HUES6 (cell line): ENCODE results near the gene SMARCA1.

Experiments
- H3K27ac ChIP-seq: 2 replicates; pipeline ENCODE4 v1.7.0; 2013; ENCODE audit warnings: low read depth, mild to moderate bottlenecking, low read length, inconsistent platforms
- H3K27me3 ChIP-seq: 2 replicates; pipeline ENCODE4 v1.6.1; 2013; ENCODE audit warnings: low read length; ENCODE audit not compliant: control insufficient read depth, insufficient read depth
- H3K36me3 ChIP-seq: 2 replicates; pipeline ENCODE4 v1.6.1; 2013; ENCODE audit warnings: low read length; ENCODE audit not compliant: control insufficient read depth, insufficient read depth
- H3K4me1 ChIP-seq: 2 replicates; pipeline ENCODE4 v1.6.1; 2013; ENCODE audit warnings: low read length; ENCODE audit not compliant: control insufficient read depth, insufficient read depth
- H3K4me3 ChIP-seq: 2 replicates; pipeline ENCODE4 v1.5.1; 2013; ENCODE audit warnings: low read depth, low read length
- H3K9ac ChIP-seq: one replicate; pipeline ENCODE4 v1.6.1; 2013; ENCODE audit warnings: mild to moderate bottlenecking, low read length
- H3K9me3 ChIP-seq: 2 replicates; pipeline ENCODE4 v1.6.1; 2013; ENCODE audit warnings: low read depth, low read length; ENCODE audit not compliant: control insufficient read depth, insufficient read depth

The SMARCA1 gene

GRCh38 chrX:129525896-129526295 lies 2.6 kb upstream of the SMARCA1 start:
- Histone ChIP-seq H3K27me3 (peaks cover 8% of the 10 kb centered on the region; the same call in 1 of the 2 replicates), H3K27ac (no peak overlapping the region), H3K4me1 (no peaks in the 10 kb centered on the region; the same call in 1 of the 2 replicates), H3K4me3 (no peak overlapping the region), H3K9me3 (no peaks in the 10 kb centered on the region), H3K9ac (no peak overlapping the region), H3K36me3 (no peaks in the 10 kb centered on the region)

- H3K27ac ChIP-seq = no peak overlapping the region
- no peaks in the 10 kb centered on the region for H3K36me3 ChIP-seq
- peaks cover 8% of the 10 kb centered on the region; the same call in 1 of the 2 replicates for H3K27me3 ChIP-seq
- H3K4me3 ChIP-seq = no peak overlapping the region
- no peaks in the 10 kb centered on the region for H3K9me3 ChIP-seq
- no peak overlapping the region for H3K9ac ChIP-seq
- H3K4me1 ChIP-seq = no peaks in the 10 kb centered on the region; the same call in 1 of the 2 replicates
Measured at GRCh38 chrX:129525162-129525561, 1.9 kb upstream of the SMARCA1 start.

GRCh38 chrX:129524250-129524850 lies 1.1 kb upstream of the SMARCA1 start:
- Histone ChIP-seq H3K9me3 (no peaks in the 10 kb centered on the region), H3K9ac (peak overlapping the region; percentile 90), H3K4me3 (peak overlapping the region; percentile 100), H3K27ac (no peak overlapping the region), H3K27me3 (peaks cover 5% of the 10 kb centered on the region; the same call in 1 of the 2 replicates), H3K4me1 (no peaks in the 10 kb centered on the region; the same call in 1 of the 2 replicates), H3K36me3 (no peaks in the 10 kb centered on the region)

DNA sequence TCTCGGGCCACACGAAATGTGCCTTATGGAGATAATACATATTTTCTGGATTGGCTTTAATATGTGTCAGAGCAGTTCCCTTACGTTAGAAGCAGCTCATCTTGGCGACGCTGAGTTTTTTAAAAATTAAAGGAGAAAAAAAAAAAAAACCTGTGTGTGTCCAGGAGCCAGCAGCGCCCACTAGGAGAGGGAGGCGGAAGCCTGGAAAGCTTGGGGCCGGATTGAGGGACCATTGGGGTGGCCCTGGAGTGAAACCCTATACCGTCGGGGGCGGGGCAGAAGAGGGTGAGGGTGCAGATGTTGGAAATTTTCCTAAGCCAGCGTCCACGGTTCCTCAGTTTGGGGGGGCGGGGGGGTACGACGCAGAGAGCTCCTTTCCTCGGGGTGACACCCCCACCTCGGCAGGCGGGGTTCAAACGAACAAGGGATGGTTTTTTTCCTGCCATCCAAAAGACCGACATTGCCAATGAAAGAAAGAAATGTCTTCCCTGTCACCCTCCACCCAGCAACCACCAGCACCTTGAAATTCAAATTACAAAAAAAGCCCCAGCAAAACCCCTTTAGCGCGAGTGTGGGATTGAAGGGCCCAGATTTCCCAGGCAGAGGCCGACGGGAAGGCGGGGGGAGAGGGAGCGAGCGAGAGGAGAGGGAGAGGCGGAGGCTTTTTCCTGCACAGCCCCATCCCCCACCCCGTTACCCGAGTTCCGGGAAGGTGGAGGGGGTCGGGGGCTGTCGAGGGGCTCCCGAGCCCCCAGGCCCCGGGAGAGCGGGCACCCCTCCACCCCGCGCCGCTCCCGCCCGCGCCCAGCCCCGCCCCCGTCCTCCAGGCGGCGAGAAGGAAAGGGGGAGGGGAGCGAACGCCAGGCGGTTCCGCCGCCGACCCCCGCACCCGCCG lies 859 bp downstream of the SMARCA1 start:
- no peaks in the 10 kb centered on the region for H3K9me3 ChIP-seq
- H3K4me3 ChIP-seq = peak overlapping the region; percentile 100
- peak overlapping the region; percentile 97 for H3K27ac ChIP-seq
- H3K4me1 ChIP-seq = no peaks in the 10 kb centered on the region; the same call in 1 of the 2 replicates
- H3K27me3 ChIP-seq = peaks cover 5% of the 10 kb centered on the region; the same call in 1 of the 2 replicates
- H3K9ac ChIP-seq = peak overlapping the region; percentile 96
- no peaks in the 10 kb centered on the region for H3K36me3 ChIP-seq

GRCh38 chrX:129520151-129520550 lies 3.1 kb downstream of the SMARCA1 start:
- peaks cover 15% of the 10 kb centered on the region for H3K36me3 ChIP-seq
- H3K9ac ChIP-seq = no peak overlapping the region
- H3K27me3 ChIP-seq = peaks cover 5% of the 10 kb centered on the region; the same call in 1 of the 2 replicates
- no peak overlapping the region for H3K4me3 ChIP-seq
- H3K27ac ChIP-seq = no peak overlapping the region
- H3K9me3 ChIP-seq = no peaks in the 10 kb centered on the region
- H3K4me1 ChIP-seq = no peaks in the 10 kb centered on the region; the same call in 1 of the 2 replicates

DNA sequence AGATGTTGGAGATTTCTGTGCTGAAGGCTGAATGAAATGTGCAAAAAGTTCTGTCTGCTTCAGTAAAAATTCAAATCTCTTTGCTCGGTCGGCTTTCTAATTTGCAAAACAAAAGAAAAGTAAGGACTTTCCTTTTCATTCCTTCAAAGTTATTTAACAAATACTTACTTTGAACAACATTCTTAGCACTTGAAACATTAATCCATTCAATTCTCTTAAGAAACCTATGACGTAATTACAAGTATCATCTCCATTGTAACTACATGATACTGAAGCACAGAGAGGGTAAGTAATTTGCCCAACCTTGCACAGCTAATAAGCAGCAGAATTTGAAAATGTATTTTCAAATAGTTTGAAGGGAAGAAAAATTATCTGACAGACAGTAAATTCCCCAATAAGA lies 6.9 kb downstream of the SMARCA1 start:
- peaks cover 44% of the 10 kb centered on the region for H3K36me3 ChIP-seq
- H3K9ac ChIP-seq = no peak overlapping the region
- no peaks in the 10 kb centered on the region for H3K9me3 ChIP-seq
- no peak overlapping the region for H3K4me3 ChIP-seq
- no peaks in the 10 kb centered on the region; the same call in 1 of the 2 replicates for H3K27me3 ChIP-seq
- H3K4me1 ChIP-seq = no peaks in the 10 kb centered on the region
- H3K27ac ChIP-seq = no peak overlapping the region

GRCh38 chrX:129512409-129512808 lies 10.9 kb downstream of the SMARCA1 start:
- Histone ChIP-seq H3K4me1 (no peaks in the 10 kb centered on the region), H3K27ac (no peak overlapping the region), H3K27me3 (no peaks in the 10 kb centered on the region; the same call in 1 of the 2 replicates), H3K9ac (no peak overlapping the region), H3K4me3 (no peak overlapping the region), H3K9me3 (no peaks in the 10 kb centered on the region), H3K36me3 (peaks cover 80% of the 10 kb centered on the region)

- Histone ChIP-seq H3K4me3 (no peak overlapping the region), H3K9ac (no peak overlapping the region), H3K36me3 (peaks cover 87% of the 10 kb centered on the region), H3K27ac (no peak overlapping the region), H3K4me1 (no peaks in the 10 kb centered on the region), H3K27me3 (no peaks in the 10 kb centered on the region; the same call in 1 of the 2 replicates), H3K9me3 (no peaks in the 10 kb centered on the region)
Measured at GRCh38 chrX:129511689-129512088, 11.6 kb downstream of the SMARCA1 start.

GRCh38 chrX:129510331-129510730 lies 13.0 kb downstream of the SMARCA1 start:
- H3K4me3 ChIP-seq = no peak overlapping the region
- H3K36me3 ChIP-seq = peaks cover 87% of the 10 kb centered on the region
- H3K9ac ChIP-seq = no peak overlapping the region
- no peaks in the 10 kb centered on the region for H3K4me1 ChIP-seq
- no peaks in the 10 kb centered on the region for H3K27me3 ChIP-seq
- H3K9me3 ChIP-seq = no peaks in the 10 kb centered on the region
- no peak overlapping the region for H3K27ac ChIP-seq

DNA sequence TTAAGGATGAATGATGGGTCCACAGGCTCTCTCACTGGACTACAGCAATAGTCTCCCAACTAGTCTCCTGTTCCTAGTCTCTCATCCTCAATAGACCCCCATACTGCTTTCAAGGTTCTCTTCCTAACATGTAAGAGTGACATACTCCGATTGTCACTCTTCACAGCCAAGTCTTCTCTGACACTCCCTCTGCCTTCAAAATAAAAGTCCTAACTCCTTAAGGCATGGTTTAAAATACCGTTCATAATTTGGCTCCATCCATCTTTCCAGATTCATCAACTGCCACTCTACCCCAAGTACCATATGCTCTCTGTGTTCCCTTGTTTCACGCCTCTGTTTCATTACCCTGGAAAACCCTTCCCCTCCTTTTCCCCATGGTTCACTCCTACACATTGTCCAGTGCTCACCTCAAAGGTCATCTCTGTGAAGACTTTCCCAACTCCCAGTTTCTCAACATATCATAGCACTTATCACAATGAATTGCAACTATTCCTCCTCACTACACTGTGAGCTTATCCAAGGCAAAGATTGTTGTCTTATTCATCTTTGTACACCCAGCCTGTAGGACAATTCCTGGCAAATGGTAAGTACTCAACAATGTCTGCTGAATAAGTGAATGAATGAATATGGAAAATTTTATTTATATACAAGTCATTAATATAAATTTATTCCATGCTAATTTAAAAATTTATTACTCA lies 26.0 kb downstream of the SMARCA1 start:
- Histone ChIP-seq H3K36me3 (peaks cover 95% of the 10 kb centered on the region), H3K9me3 (no peaks in the 10 kb centered on the region), H3K4me1 (no peaks in the 10 kb centered on the region), H3K27ac (no peak overlapping the region), H3K27me3 (no peaks in the 10 kb centered on the region), H3K4me3 (no peak overlapping the region), H3K9ac (no peak overlapping the region)
